ENCODE results near the gene PPP4R1.

DNA sequence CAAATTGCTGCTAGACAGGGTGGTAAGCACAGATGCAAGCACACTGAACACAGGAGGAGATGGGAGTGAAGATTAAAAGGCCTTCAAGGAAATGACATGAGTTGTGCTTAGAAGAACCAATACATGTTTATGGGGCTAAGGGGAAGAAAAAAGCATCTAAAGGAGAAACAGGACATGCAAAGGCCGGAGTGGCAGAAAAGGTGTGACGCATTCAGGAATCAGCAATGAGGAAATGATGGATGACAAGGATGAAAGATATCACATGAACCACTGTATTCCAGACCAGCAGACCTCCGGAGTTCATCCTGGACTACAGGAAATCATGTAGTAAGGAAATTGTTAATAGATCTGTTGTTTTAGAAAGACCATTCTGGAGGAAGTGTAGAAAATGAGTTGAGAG, 42.8 kb downstream of the PPP4R1 start:
- no peak for TF ChIP-seq POLR2AphosphoS5 (IDR thresholded peaks at IDR 0.05; ENCODE audit: low read depth, low read length)
- no peak for TF ChIP-seq TAF1 (IDR thresholded peaks at IDR 0.05; ENCODE audit: borderline replicate concordance, insufficient read depth, low read length)
- TF ChIP-seq, protein P1, sequence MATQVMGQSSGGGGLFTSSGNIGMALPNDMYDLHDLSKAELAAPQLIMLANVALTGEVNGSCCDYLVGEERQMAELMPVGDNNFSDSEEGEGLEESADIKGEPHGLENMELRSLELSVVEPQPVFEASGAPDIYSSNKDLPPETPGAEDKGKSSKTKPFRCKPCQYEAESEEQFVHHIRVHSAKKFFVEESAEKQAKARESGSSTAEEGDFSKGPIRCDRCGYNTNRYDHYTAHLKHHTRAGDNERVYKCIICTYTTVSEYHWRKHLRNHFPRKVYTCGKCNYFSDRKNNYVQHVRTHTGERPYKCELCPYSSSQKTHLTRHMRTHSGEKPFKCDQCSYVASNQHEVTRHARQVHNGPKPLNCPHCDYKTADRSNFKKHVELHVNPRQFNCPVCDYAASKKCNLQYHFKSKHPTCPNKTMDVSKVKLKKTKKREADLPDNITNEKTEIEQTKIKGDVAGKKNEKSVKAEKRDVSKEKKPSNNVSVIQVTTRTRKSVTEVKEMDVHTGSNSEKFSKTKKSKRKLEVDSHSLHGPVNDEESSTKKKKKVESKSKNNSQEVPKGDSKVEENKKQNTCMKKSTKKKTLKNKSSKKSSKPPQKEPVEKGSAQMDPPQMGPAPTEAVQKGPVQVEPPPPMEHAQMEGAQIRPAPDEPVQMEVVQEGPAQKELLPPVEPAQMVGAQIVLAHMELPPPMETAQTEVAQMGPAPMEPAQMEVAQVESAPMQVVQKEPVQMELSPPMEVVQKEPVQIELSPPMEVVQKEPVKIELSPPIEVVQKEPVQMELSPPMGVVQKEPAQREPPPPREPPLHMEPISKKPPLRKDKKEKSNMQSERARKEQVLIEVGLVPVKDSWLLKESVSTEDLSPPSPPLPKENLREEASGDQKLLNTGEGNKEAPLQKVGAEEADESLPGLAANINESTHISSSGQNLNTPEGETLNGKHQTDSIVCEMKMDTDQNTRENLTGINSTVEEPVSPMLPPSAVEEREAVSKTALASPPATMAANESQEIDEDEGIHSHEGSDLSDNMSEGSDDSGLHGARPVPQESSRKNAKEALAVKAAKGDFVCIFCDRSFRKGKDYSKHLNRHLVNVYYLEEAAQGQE (IDR thresholded peaks at IDR 0.05; ENCODE audit: insufficient read depth in 1 of 2, low read depth in 2 of 2, low read length in 2 of 2) = no peak
- TF ChIP-seq SIN3A (IDR thresholded peaks at IDR 0.05; ENCODE audit: borderline replicate concordance, insufficient read depth, low read length) = no peak
- no peak for TF ChIP-seq FOXP2 (optimal IDR thresholded peaks at IDR 0.05; ENCODE audit: borderline replicate concordance, extremely low read depth, extremely low read length, insufficient read depth)

Measured in PFSK-1 (cell line).